HCT116 (cell line): ENCODE results near the gene HAUS6. TPM values are rescaled to one million over a fixed set of nuclear protein-coding genes. Genes with fewer than 3 reads are reported as not detected.

ENCODE experiments used
- ATAC-seq: fragments of 200-7000 bp; cut with Tn5 transposase; 2 replicates; pipeline ENCODE4 v1.9.1; 2020; ENCODE audit warnings: mild to moderate bottlenecking, moderate library complexity
- BruUV-seq: library from RNA; stranded (reverse); fragments of 400-500 nt; replicated peaks from 2 replicates; lab custom pipeline; 2021; lab: Mats Ljungman, UMichigan
- CTCF ChIA-PET: fragments of 300-600 bp; sonication (Branson Sonifier 250); formaldehyde crosslinking; loops from one replicate; lab custom pipeline; 2021; ENCODE audit warnings: antibody characterized with exemption; lab: Charles Lee
- POLR2A ChIA-PET: fragments of 300-600, 350-600 bp; sonication (Branson Sonifier 250); formaldehyde crosslinking; loops from one replicate; lab custom pipeline; 2021; ENCODE audit warnings: antibody characterized with exemption; lab: Charles Lee
- RAD21 ChIA-PET, 2 experiments: fragments of 300-600 bp; sonication (Branson Sonifier 250); formaldehyde crosslinking; loops; one replicate each; lab custom pipeline; 2023; ENCODE audit warnings: low total read pairs in 2 of 2; ENCODE audit not compliant: uncharacterized antibody in 2 of 2, unreplicated experiment in 2 of 2, low non-redundant PET in 1 of 2; lab: Charles Lee
- DNase-seq: peaks from one replicate; pipeline ENCODE4 v3.0.0-alpha.2; 2010; ENCODE audit warnings: low read depth, low spot score
- H2AFZ ChIP-seq: fragments of 200-600 bp; shearing (Covaris generic), sonication (generic); 2 replicates; pipeline ENCODE4 v1.6.1; 2017; ENCODE audit warnings: low read depth, mixed run types, mixed read lengths, antibody characterized with exemption, low read length; ENCODE audit not compliant: poor library complexity, severe bottlenecking
- H3K27ac ChIP-seq: 2 replicates; pipeline ENCODE4 v1.5.1; 2012; ENCODE audit warnings: low read depth, low read length
- H3K27me3 ChIP-seq: fragments of 200-600 bp; sonication (generic); 2 replicates; pipeline ENCODE4 v1.6.1; 2016; ENCODE audit warnings: mixed run types, low read length, mixed read lengths; ENCODE audit not compliant: insufficient read depth
- H3K36me3 ChIP-seq, 2 experiments: fragments of 200-500 bp in 1 of 2; fragments of 200-600 bp in 1 of 2; sonication (Bioruptor generic) in 1 of 2; sonication (generic) in 1 of 2; 2 replicates each; pipeline versions ENCODE4 v1.5.1 to v1.6.1; 2014 to 2016; ENCODE audit warnings: low read length in 2 of 2, inconsistent platforms in 1 of 2, mixed read lengths in 1 of 2, mixed run types in 1 of 2; ENCODE audit not compliant: insufficient read depth in 2 of 2, control insufficient read depth in 1 of 2
- H3K4me1 ChIP-seq, 2 experiments: fragments of 200-600 bp in 1 of 2; sonication (generic) in 1 of 2; 2 replicates each; pipeline versions ENCODE4 v1.5.1 to v1.6.1; 2012 to 2017; ENCODE audit warnings: low read length in 2 of 2, inconsistent platforms in 1 of 2, mild to moderate bottlenecking in 1 of 2, mixed read lengths in 1 of 2, mixed run types in 1 of 2, moderate library complexity in 1 of 2; ENCODE audit not compliant: insufficient read depth in 2 of 2, control insufficient read depth in 1 of 2
- H3K4me2 ChIP-seq: fragments of 200-600 bp; sonication (generic); 2 replicates; pipeline ENCODE4 v1.6.1; 2017; ENCODE audit warnings: mixed run types, low read length, mixed read lengths
- H3K4me3 ChIP-seq, 2 experiments: fragments of 200-600 bp in 1 of 2; sonication (generic) in 1 of 2; replicated peaks in 1 of 2; 2 replicates each; pipeline ENCODE4 v1.5.1; 2011 to 2016; ENCODE audit warnings: low read length in 2 of 2, control low read depth in 1 of 2, low read depth in 1 of 2, mild to moderate bottlenecking in 1 of 2, mixed read lengths in 1 of 2, mixed run types in 1 of 2
- H3K79me2 ChIP-seq: fragments of 200-600 bp; sonication (generic); 2 replicates; pipeline ENCODE4 v1.6.1; 2017; ENCODE audit warnings: mild to moderate bottlenecking, mixed run types, low read length, moderate library complexity, mixed read lengths; ENCODE audit not compliant: insufficient read depth
- H3K9ac ChIP-seq: fragments of 200-600 bp; sonication (generic); 2 replicates; pipeline ENCODE4 v1.6.1; 2016; ENCODE audit warnings: low read length, mixed read lengths
- H3K9me2 ChIP-seq: fragments of 200-600 bp; sonication (generic), shearing (Covaris generic); 2 replicates; pipeline ENCODE4 v1.6.1; 2017; ENCODE audit warnings: mixed run types, mild to moderate bottlenecking, moderate library complexity; ENCODE audit not compliant: insufficient read depth
- H3K9me3 ChIP-seq, 2 experiments: fragments of 200-500 bp in 1 of 2; fragments of 200-600 bp in 1 of 2; sonication (Bioruptor generic) in 1 of 2; sonication (generic) in 1 of 2; 2 replicates each; pipeline ENCODE4 v1.6.1; 2014 to 2017; ENCODE audit warnings: low read length in 2 of 2, mixed read lengths in 2 of 2, inconsistent platforms in 1 of 2, low read depth in 1 of 2, mild to moderate bottlenecking in 1 of 2, mixed run types in 1 of 2, moderate library complexity in 1 of 2; ENCODE audit not compliant: control insufficient read depth in 1 of 2, insufficient read depth in 1 of 2
- H4K20me1 ChIP-seq: fragments of 200-600 bp; sonication (generic), shearing (Covaris generic); 2 replicates; pipeline ENCODE4 v1.6.1; 2017; ENCODE audit warnings: mixed run types, mild to moderate bottlenecking, moderate library complexity; ENCODE audit not compliant: insufficient read depth
- CTCF ChIP-seq, 3 experiments: fragments of 200-600 bp in 1 of 3; sonication (generic) in 1 of 3; IDR thresholded peaks in 2 of 3; conservative IDR thresholded peaks in 1 of 3; 2 replicates each; pipeline ENCODE4 v1.5.1; 2012 to 2017; ENCODE audit warnings: low read depth in 2 of 3, low read length in 2 of 3, antibody characterized with exemption in 1 of 3, borderline replicate concordance in 1 of 3, control low read depth in 1 of 3, mild to moderate bottlenecking in 1 of 3, mixed read lengths in 1 of 3, mixed run types in 1 of 3, moderate library complexity in 1 of 3; ENCODE audit not compliant: insufficient read depth in 1 of 3
- EGR1 ChIP-seq: IDR thresholded peaks from 2 replicates; pipeline ENCODE4 v1.6.1; 2012; ENCODE audit warnings: low read depth
- ELF1 ChIP-seq: IDR thresholded peaks from 2 replicates; pipeline ENCODE4 v1.6.1; 2012; ENCODE audit warnings: low read depth, borderline replicate concordance
- EZH2phosphoT487 ChIP-seq: fragments of 200-600 bp; IDR thresholded peaks from 2 replicates; pipeline ENCODE4 v1.6.1; 2018; ENCODE audit warnings: antibody characterized with exemption, borderline replicate concordance
- FOSL1 ChIP-seq: IDR thresholded peaks from 2 replicates; pipeline ENCODE4 v1.6.1; 2012; ENCODE audit warnings: low read depth
- RAD21 ChIP-seq: IDR thresholded peaks from 2 replicates; pipeline ENCODE4 v1.6.1; 2012; ENCODE audit warnings: low read depth, mild to moderate bottlenecking
- REST ChIP-seq: IDR thresholded peaks from 2 replicates; pipeline ENCODE4 v1.6.1; 2012; ENCODE audit warnings: low read depth
- SIN3A ChIP-seq: IDR thresholded peaks from 2 replicates; pipeline ENCODE4 v1.6.1; 2012; ENCODE audit warnings: low read depth
- SRF ChIP-seq: IDR thresholded peaks from 2 replicates; pipeline ENCODE4 v1.6.1; 2012; ENCODE audit warnings: low read depth
- YY1 ChIP-seq: IDR thresholded peaks from 2 replicates; pipeline ENCODE4 v1.6.1; 2011; ENCODE audit warnings: low read length, low read depth, moderate library complexity, mild to moderate bottlenecking; ENCODE audit not compliant: insufficient replicate concordance; ENCODE audit errors: extremely low read depth
- ZBTB33 ChIP-seq: IDR thresholded peaks from 2 replicates; pipeline ENCODE4 v1.6.1; 2011; ENCODE audit warnings: mild to moderate bottlenecking, low read length, moderate library complexity; ENCODE audit not compliant: insufficient replicate concordance; ENCODE audit errors: extremely low read depth
- ZFX ChIP-seq: fragments of 450-650 bp; IDR thresholded peaks from 2 replicates; pipeline ENCODE4 v1.6.1; 2017
- ZNF274 ChIP-seq: fragments of 200-500 bp; sonication (Bioruptor generic); IDR thresholded peaks from 2 replicates; pipeline ENCODE4 v1.6.1; 2014; ENCODE audit warnings: mild to moderate bottlenecking, low read depth, low read length, inconsistent platforms
- intact Hi-C: fragments of 100-400 bp; cut with micrococcal nuclease; formaldehyde crosslinking; loops from 2 replicates; pipeline ENCODE4 v1.10.0; 2022
- total RNA-seq: library from RNA; stranded (reverse); gene quantifications from one replicate; pipeline ENCODE4 v1.2.1, GENCODE V29; 2021; ENCODE audit not compliant: unreplicated experiment
- TF ChIP-seq, protein P1 (sequence below): IDR thresholded peaks from 2 replicates; pipeline ENCODE4 v1.6.1; 2012

HAUS6 gene
- total RNA-seq, 1 experiment from 2014 or later: 28.8 TPM

- no peaks in the 10 kb centered on the region for H3K9me2 ChIP-seq
- intact Hi-C loops: no loop called here
- no peaks in the 10 kb centered on the region for H4K20me1 ChIP-seq
- no peaks in the 10 kb centered on the region for H3K4me1 ChIP-seq
- ChIA-PET RAD21 (no interaction called here), CTCF (no interaction called here), POLR2A (interaction anchor here (1.1 kb wide), 1 partner anchor 15 kb away, joined by 3 read pairs; no protein-coding TSS in a partner anchor)
- DNase-seq: no peak
- peak overlapping the region; percentile 35 for H2AFZ ChIP-seq
- ATAC-seq: no peak
- no peak overlapping the region for H3K4me3 ChIP-seq
- H3K9ac ChIP-seq: no peak overlapping the region
- no peaks in the 10 kb centered on the region for H3K79me2 ChIP-seq
- no peaks in the 10 kb centered on the region for H3K9me3 ChIP-seq
- BruUV-seq: no TSS peak
- no peak for TF ChIP-seq SIN3A
- no peak for TF ChIP-seq EZH2phosphoT487
- TF ChIP-seq RAD21: no peak
- no peak for TF ChIP-seq CTCF (IDR thresholded peaks at IDR 0.05 in 2 of 3, conservative IDR thresholded peaks at IDR 0.05 in 1 of 3; ENCODE audit: borderline replicate concordance in 1 of 3, insufficient read depth in 1 of 3, low read depth in 2 of 3, low read length in 2 of 3)
- TF ChIP-seq REST: no peak
- TF ChIP-seq FOSL1: no peak
- no peak for TF ChIP-seq ZBTB33
- no peak for TF ChIP-seq YY1
- no peak for TF ChIP-seq SRF
- TF ChIP-seq EGR1: no peak
- no peak for TF ChIP-seq ZFX
- TF ChIP-seq ZNF274: no peak
- TF ChIP-seq ELF1: no peak
- TF ChIP-seq, protein P1, sequence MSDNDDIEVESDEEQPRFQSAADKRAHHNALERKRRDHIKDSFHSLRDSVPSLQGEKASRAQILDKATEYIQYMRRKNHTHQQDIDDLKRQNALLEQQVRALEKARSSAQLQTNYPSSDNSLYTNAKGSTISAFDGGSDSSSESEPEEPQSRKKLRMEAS: no peak
- no peak overlapping the region for H3K27ac ChIP-seq
- no peak overlapping the region for H3K4me2 ChIP-seq
- no peaks in the 10 kb centered on the region for H3K27me3 ChIP-seq
- no peaks in the 10 kb centered on the region for H3K36me3 ChIP-seq
Measured at GRCh38 chr9:19151425-19152159, 48.9 kb upstream of the HAUS6 start.
